ENCODE data around the gene CDHR3. TPM values are rescaled to one million over a fixed set of nuclear protein-coding genes. Genes with fewer than 3 reads are reported as not detected.

Gene CDHR3
- total and polyA plus RNA-seq, 10 of the 15 experiments (the other 5 are each of a cell fraction or from before 2014, with no cell fraction given), result 0.06 to 0.11 TPM; not detected in 8

- TF ChIP-seq MEF2B (IDR thresholded peaks at IDR 0.05; ENCODE audit: partially characterized antibody, poor library complexity, severe bottlenecking) (no peak), ESRRA (IDR thresholded peaks at IDR 0.05; ENCODE audit: low read length) (no peak), BRCA1 (IDR thresholded peaks at IDR 0.05; ENCODE audit: low read depth, low read length) (no peak), FOS (IDR thresholded peaks at IDR 0.05; ENCODE audit: borderline replicate concordance, extremely low read depth, insufficient read length) (no peak), NFYA (IDR thresholded peaks at IDR 0.05; ENCODE audit: borderline replicate concordance, low read depth, low read length) (no peak), SREBF2 (IDR thresholded peaks at IDR 0.05; ENCODE audit: low read length) (no peak), IKZF1 (conservative IDR thresholded peaks at IDR 0.05) (no peak), GATAD2B (conservative IDR thresholded peaks at IDR 0.05; ENCODE audit: low read depth) (no peak), CHD4 (IDR thresholded peaks at IDR 0.05) (no peak), NR2F1 (conservative IDR thresholded peaks at IDR 0.05) (no peak), TBL1XR1 (IDR thresholded peaks at IDR 0.05; ENCODE audit: low read depth, low read length) (no peak), ZZZ3 (IDR thresholded peaks at IDR 0.05; ENCODE audit: control insufficient read depth, insufficient read length, low read depth) (no peak)
- ATAC-seq, result no peak
These were observed 22.7 kb downstream of the CDHR3 start for GRCh38 chr7:105985672-105986215.

More at GRCh38 chr7:105985672-105986215, 22.7 kb downstream of the CDHR3 start:
- Histone ChIP-seq H3K4me1 (ENCODE audit: control insufficient read depth, insufficient read depth, low read length) (no peaks in the 10 kb centered on the region), H2AFZ (ENCODE audit: control insufficient read depth, low read depth, low read length) (no peak overlapping the region), H3K79me2 (ENCODE audit: control insufficient read depth, insufficient read depth, low read length) (no peaks in the 10 kb centered on the region), H3K27ac (ENCODE audit: control insufficient read depth, insufficient read depth) (no peak overlapping the region), H3K9me3 (replicated peaks; ENCODE audit: control insufficient read depth, insufficient read depth, low read length) (no peaks in the 10 kb centered on the region), H3K4me2 (ENCODE audit: control insufficient read depth, insufficient read depth) (no peak overlapping the region), H3K4me3 (no peak overlapping the region), H3K9ac (ENCODE audit: control insufficient read depth, insufficient read depth, low read length) (no peak overlapping the region), H3K27me3 (replicated peaks in 1 of 2; ENCODE audit: control insufficient read depth in 2 of 2, insufficient read depth in 2 of 2, low read length in 1 of 2) (peaks cover 0 to 2% of the 10 kb centered on the region in 2 experiments; a peak in 2 of 4 replicates), H4K20me1 (ENCODE audit: control insufficient read depth, insufficient read depth) (no peaks in the 10 kb centered on the region), H3K36me3 (ENCODE audit: control insufficient read depth in 2 of 2, insufficient read depth in 2 of 2, low read length in 1 of 2) (no peaks in the 10 kb centered on the region)
- intact Hi-C loops (cut with micrococcal nuclease; ENCODE audit: unreplicated experiment) (no loop called here), in situ Hi-C loops (cut with MboI) (no loop called here)
- ChIA-PET SMC1A (ENCODE audit: uncharacterized antibody, unreplicated experiment) (no interaction called here), POLR2A (no interaction called here), CTCF (interaction anchor here (1.2 kb wide), 1 partner anchor 221 kb away, joined by 3 read pairs; no protein-coding TSS in a partner anchor), RAD21 (ENCODE audit: unreplicated experiment) (interaction anchor here (0.5 kb wide), 1 partner anchor 285 kb away, joined by 3 read pairs; no protein-coding TSS in a partner anchor)
- 0% methylated on average over 2 of the region's 2 CpGs for WGBS (ENCODE audit: insufficient coverage, insufficient replicate concordance, low lambda C conversion rate, missing lambda C conversion rate)
- no TSS peak for BruUV-seq (replicated peaks)
- DNase-seq (ENCODE audit: low read depth, low spot score), result no peak
- FAIRE-seq, result no peak

Data from GM12878 (cell line).